K562 (cell line): ENCODE data around the gene NDUFS5. TPM values are rescaled to one million over a fixed set of nuclear protein-coding genes. Genes with fewer than 3 reads are reported as not detected.
A peak's percentile ranks its signal among the peaks of the same experiment; 100 is the strongest.

Source experiments
- AFF4 ChIP-seq: sonication (generic); formaldehyde crosslinking; IDR thresholded peaks from 2 replicates; pipeline ENCODE4 v1.8.0; 2023; ENCODE audit warnings: mild to moderate bottlenecking, missing genetic modification reagents
- ATF1 ChIP-seq, 2 experiments: fragments of 450-650 bp in 1 of 2; IDR thresholded peaks; 2 replicates each; pipeline ENCODE4 v1.6.1; 2016; ENCODE audit warnings: missing compliant biosample characterization in 1 of 2, missing genetic modification characterization in 1 of 2
- CREBBP ChIP-seq: IDR thresholded peaks from one replicate; pipeline ENCODE4 v1.6.1; 2012; ENCODE audit warnings: low read depth, mild to moderate bottlenecking, control low read depth, inconsistent platforms, low read length
- FOXM1 ChIP-seq, 2 experiments: fragments of 450-650 bp in 1 of 2; sonication (generic) in 1 of 2; formaldehyde crosslinking in 1 of 2; IDR thresholded peaks; 2 replicates each; pipeline versions ENCODE4 v1.6.1 to v1.9.0; 2017 to 2022; ENCODE audit warnings: low read depth in 2 of 2, mild to moderate bottlenecking in 2 of 2, missing genetic modification reagents in 1 of 2, moderate library complexity in 1 of 2
- HMGXB4 ChIP-seq: sonication (generic); formaldehyde crosslinking; IDR thresholded peaks from 2 replicates; pipeline ENCODE4 v1.8.1; 2023; ENCODE audit warnings: mild to moderate bottlenecking, missing genetic modification reagents
- HNRNPH1 ChIP-seq: fragments of 200-400 bp; formaldehyde crosslinking; optimal IDR thresholded peaks from 2 replicates; pipeline ENCODE3; 2017; ENCODE audit warnings: low read depth, mild to moderate bottlenecking, low read length, moderate library complexity
- LEF1 ChIP-seq: fragments of 450-650 bp; IDR thresholded peaks from 2 replicates; pipeline ENCODE4 v1.6.1; 2016; ENCODE audit warnings: mild to moderate bottlenecking
- MIER1 ChIP-seq: fragments of 450-650 bp; IDR thresholded peaks from 2 replicates; pipeline ENCODE4 v1.6.1; 2016; ENCODE audit warnings: antibody characterized with exemption, mild to moderate bottlenecking, low read depth
- RBM39 ChIP-seq: fragments of 200-400 bp; formaldehyde crosslinking; optimal IDR thresholded peaks from 2 replicates; pipeline ENCODE3; 2018; ENCODE audit warnings: low read depth, low read length
- SOX6 ChIP-seq: fragments of 450-650 bp; IDR thresholded peaks from 2 replicates; pipeline ENCODE4 v1.6.1; 2014; ENCODE audit warnings: mild to moderate bottlenecking
- TCF7L2 ChIP-seq: fragments of 150-350 bp; IDR thresholded peaks from 2 replicates; pipeline ENCODE4 v1.6.1; 2016; ENCODE audit warnings: low read depth, mild to moderate bottlenecking, low read length, moderate library complexity
- ZBTB1 ChIP-seq: sonication (generic); formaldehyde crosslinking; IDR thresholded peaks from 2 replicates; pipeline ENCODE4 v1.8.1; 2023; ENCODE audit warnings: missing genetic modification reagents, low read depth, mild to moderate bottlenecking, borderline replicate concordance
- ZBTB5 ChIP-seq: fragments of 450-650 bp; IDR thresholded peaks from 2 replicates; pipeline ENCODE4 v1.6.1; 2017; ENCODE audit warnings: antibody characterized with exemption
- ZNF311 ChIP-seq: fragments of 250-450 bp; sonication (Bioruptor Pico); IDR thresholded peaks from 2 replicates; pipeline ENCODE4 v1.4.0; 2020; ENCODE audit warnings: mild to moderate bottlenecking, moderate library complexity
- polyA plus RNA-seq, 8 experiments: library from polyadenylated mRNA; depleted of rRNA in 4 of 8; stranded (reverse) in 5 of 8; unstranded in 3 of 8; fragments of >200 nt; fragmentation: Nextera tagmentation in 2 of 8; fragmentation: Illumina TruSeq in 1 of 8; extraction: Ambion mirVana in 2 of 8; extraction: Trizol in 1 of 8; gene quantifications; 2 replicates each; pipeline versions ENCODE4 v1.2.1 to v1.2.3, GENCODE V29; 2011 to 2014; ENCODE audit warnings: inconsistent platforms in 1 of 8, missing spikeins in 1 of 8
- total RNA-seq, 7 experiments: library from RNA; depleted of rRNA in 6 of 7; stranded (reverse); fragments of >200 nt in 6 of 7; fragmentation: Illumina TruSeq in 2 of 7; extraction: Trizol in 2 of 7; gene quantifications; 2 replicates each; pipeline versions ENCODE4 v1.2.1 to v1.2.3, GENCODE V29; 2011 to 2021; ENCODE audit warnings: low replicate concordance in 1 of 7
- TF ChIP-seq, protein P1 (sequence below): fragments of 250-450 bp; sonication (Bioruptor Pico); IDR thresholded peaks from 2 replicates; pipeline ENCODE4 v1.4.0; 2020; ENCODE audit warnings: mild to moderate bottlenecking, moderate library complexity
- TF ChIP-seq, protein P2 (sequence below): fragments of 250-450 bp; sonication (Bioruptor Pico); IDR thresholded peaks from 2 replicates; pipeline ENCODE4 v1.8.0; 2021; ENCODE audit warnings: mild to moderate bottlenecking, moderate library complexity

The NDUFS5 gene
- total and polyA plus RNA-seq, 9 of the 15 experiments (the other 6 are each of a cell fraction or from before 2014, with no cell fraction given) = 499 to 2,737 (median 1,281) TPM

GRCh38 chr1:39026051-39026865, at the start of gene NDUFS5 (continued):
- 0 out of 2 replicates have a peak, but pooled peaks have one; percentile 15 for TF ChIP-seq ZBTB1 (CRISPR knock-in tag)
- no peak for TF ChIP-seq CREBBP
- TF ChIP-seq, protein P1, sequence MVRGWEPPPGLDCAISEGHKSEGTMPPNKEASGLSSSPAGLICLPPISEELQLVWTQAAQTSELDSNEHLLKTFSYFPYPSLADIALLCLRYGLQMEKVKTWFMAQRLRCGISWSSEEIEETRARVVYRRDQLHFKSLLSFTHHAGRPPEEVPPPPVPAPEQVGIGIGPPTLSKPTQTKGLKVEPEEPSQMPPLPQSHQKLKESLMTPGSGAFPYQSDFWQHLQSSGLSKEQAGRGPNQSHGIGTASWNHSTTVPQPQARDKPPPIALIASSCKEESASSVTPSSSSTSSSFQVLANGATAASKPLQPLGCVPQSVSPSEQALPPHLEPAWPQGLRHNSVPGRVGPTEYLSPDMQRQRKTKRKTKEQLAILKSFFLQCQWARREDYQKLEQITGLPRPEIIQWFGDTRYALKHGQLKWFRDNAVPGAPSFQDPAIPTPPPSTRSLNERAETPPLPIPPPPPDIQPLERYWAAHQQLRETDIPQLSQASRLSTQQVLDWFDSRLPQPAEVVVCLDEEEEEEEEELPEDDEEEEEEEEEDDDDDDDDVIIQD = no peak
- no peak for TF ChIP-seq HMGXB4 (CRISPR knock-in tag)
- TF ChIP-seq ZNF311 (CRISPR knock-in tag) = no peak
- no peak for TF ChIP-seq AFF4
- peak; percentile 46; the same call in 1 of the 2 replicates for TF ChIP-seq FOXM1 (IDR thresholded peaks at IDR 0.05; ENCODE audit: low read depth)
- TF ChIP-seq FOXM1 (CRISPR knock-in tag; IDR thresholded peaks at IDR 0.05; ENCODE audit: low read depth) = no peak
- no peak for TF ChIP-seq TCF7L2
- TF ChIP-seq ATF1 (CRISPR knock-in tag; IDR thresholded peaks at IDR 0.05) = no peak
- TF ChIP-seq ATF1 (tag; IDR thresholded peaks at IDR 0.05) = peak; percentile 96
- no peak for TF ChIP-seq HNRNPH1
- TF ChIP-seq SOX6 = 0 out of 2 replicates have a peak, but pooled peaks have one; percentile 13
- TF ChIP-seq ZBTB5 = no peak
- no peak for TF ChIP-seq LEF1
- peak; percentile 28 for TF ChIP-seq RBM39
- TF ChIP-seq, protein P2, sequence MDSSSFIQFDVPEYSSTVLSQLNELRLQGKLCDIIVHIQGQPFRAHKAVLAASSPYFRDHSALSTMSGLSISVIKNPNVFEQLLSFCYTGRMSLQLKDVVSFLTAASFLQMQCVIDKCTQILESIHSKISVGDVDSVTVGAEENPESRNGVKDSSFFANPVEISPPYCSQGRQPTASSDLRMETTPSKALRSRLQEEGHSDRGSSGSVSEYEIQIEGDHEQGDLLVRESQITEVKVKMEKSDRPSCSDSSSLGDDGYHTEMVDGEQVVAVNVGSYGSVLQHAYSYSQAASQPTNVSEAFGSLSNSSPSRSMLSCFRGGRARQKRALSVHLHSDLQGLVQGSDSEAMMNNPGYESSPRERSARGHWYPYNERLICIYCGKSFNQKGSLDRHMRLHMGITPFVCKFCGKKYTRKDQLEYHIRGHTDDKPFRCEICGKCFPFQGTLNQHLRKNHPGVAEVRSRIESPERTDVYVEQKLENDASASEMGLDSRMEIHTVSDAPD (CRISPR knock-in tag) = no peak
- TF ChIP-seq MIER1 = no peak
